SHP77 treated with DMSO at 0.1 percent for 48 hours (cell line): ENCODE results near the gene SLC38A3.

ENCODE experiments used
- DNase-seq: peaks from one replicate; lab custom pipeline; 2025; lab: John Stamatoyannopoulos, UW

The SLC38A3 gene

GRCh38 chr3:50169232-50169832 lies 35.7 kb upstream of the SLC38A3 start:
- DNase-seq: no peak

DNA sequence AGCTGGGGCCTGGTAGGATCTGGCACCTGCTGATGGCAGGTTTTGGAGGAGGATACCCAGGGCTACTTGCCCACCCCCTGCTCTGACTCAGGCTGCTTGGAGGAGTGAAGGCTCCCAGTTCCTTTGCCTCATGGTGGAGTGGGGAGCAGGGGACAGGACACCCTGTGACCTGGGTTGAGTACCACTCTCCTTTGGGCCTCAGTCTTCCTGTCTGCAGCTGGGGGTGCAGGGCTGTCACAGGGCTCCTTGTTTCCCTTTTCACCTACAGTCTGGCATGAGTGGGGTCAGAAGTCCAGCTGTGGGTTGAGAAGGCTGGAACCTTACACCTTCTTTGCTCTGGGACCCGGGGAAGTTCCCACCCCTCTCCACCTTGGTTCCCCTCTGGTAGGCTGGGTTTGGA lies 35.2 kb upstream of the SLC38A3 start:
- no peak for DNase-seq

GRCh38 chr3:50170689-50171088 lies 34.4 kb upstream of the SLC38A3 start:
- DNase-seq: no peak

GRCh38 chr3:50171540-50172301 lies 33.4 kb upstream of the SLC38A3 start:
- DNase-seq: no peak

DNA sequence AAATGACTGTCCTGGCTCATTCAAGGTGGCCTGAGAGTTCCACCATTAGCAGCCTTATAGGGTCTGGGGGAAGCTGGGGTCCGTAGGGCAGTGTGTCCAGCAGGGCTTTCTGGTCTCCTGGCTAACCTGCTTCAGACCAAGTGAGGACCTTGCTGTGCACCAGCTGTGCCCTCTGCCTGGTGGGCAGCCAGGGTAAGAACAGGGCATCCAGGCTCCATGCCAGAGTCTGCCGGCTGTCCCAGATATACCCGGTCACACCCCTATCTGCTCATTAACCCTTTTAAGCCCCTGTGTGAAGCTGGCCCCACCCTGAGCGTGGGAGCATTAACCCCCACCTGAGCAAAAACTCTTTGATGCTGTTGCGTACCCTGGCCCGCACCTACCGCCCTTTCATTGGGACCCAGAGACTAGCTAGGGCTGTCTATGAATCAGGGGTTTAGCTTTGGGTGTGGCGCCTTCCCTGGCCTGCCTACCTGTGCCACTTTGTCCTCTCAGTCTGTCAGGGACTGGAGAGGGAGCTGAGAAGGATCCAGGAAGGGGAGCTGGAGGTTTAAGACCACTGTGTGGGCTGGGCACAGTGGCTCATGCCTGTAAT lies 32.3 kb upstream of the SLC38A3 start:
- DNase-seq: no peak

GRCh38 chr3:50173685-50174516 lies 31.2 kb upstream of the SLC38A3 start:
- DNase-seq: no peak

- no peak for DNase-seq
Observed at GRCh38 chr3:50174517-50174895, 30.6 kb upstream of the SLC38A3 start.

DNA sequence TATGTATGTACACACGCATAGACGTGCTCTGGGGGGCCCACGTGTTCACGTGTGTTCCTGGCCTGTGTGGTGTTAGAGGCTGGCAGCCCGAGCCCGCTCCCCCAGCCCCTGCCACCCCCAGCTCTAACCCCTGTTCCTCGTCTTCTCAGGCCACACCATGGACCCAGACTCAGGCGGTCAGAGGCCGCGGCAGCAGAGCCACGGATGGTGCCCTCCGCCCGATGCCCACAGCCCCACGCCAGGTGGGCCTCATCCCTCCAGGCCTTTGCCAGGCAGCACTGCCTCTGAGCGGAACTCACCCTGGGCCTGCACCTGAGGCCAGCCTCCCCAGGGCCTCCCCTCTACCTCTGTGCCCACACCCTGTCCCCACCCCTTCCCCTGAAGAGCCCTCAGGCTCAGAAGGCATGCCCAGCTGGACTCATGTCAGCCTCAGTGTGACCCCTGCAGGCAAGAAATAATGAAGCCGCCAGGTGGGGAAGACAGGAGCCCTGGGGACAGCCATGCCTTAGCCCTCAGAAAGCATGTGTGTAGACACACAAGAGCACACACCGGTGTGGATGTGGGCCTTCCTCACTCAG lies 30.0 kb upstream of the SLC38A3 start:
- DNase-seq: no peak

DNA sequence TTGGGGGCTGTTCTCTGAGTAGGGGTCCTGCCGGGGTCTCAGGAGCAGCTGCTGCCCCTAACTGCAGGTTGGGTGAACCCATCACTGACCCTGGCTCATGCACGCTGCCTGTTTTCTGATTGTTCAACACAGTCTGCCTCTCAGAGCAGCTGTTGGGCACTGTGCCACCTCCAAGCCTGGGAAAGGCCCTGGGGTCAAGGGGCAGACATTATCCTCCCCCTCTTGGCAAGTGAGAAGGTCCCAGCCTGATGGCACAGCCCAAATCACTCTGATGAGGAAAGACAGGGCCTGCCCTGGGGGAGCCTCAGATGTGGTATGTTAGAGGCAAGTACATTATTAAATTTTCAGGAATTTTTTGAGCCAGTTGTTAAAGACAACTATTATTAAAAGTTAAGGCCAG lies 27.7 kb upstream of the SLC38A3 start:
- DNase-seq: no peak

DNA sequence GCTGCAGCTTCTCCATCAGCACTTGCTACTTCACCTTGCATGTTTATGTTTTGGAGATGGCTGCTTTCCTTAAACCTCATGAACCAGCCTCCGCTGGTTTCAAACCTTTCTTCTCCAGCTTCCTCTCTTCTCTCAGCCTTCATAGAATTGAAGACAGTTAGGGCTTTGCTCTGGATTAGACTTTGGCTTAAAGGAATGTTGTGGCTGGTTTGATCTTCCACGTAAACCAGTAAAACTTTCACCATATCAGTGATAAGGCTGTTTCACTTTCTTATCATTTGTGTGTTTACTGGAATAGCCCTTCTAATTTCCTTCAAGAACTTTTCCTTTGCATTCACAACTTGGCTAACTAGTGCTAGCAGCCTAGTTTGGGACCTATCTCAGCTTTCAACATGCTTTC lies 25.4 kb upstream of the SLC38A3 start:
- DNase-seq: no peak

DNA sequence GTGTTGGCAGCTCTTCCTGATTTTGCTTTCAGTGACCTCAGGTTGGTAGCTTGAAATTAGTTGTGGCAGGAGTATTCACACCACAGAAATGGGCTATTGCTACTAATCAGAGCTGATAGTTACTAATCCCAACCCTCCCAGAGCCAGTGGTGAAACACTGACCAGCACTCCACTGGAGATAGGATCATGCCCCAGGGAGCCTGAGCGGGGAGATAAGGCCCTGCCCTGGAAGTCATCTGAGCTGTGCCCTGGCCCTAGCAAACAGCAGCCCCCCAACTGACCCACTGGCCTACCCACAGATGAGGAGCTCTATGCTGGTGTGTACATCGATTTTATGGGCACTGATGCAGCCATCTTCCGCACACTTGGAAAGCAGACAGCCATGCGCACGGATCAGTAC lies 23.1 kb upstream of the SLC38A3 start:
- no peak for DNase-seq

GRCh38 chr3:50182533-50183099 lies 22.5 kb upstream of the SLC38A3 start:
- DNase-seq: no peak

- DNase-seq: no peak
Observed at GRCh38 chr3:50183755-50184154, 21.3 kb upstream of the SLC38A3 start.

DNA sequence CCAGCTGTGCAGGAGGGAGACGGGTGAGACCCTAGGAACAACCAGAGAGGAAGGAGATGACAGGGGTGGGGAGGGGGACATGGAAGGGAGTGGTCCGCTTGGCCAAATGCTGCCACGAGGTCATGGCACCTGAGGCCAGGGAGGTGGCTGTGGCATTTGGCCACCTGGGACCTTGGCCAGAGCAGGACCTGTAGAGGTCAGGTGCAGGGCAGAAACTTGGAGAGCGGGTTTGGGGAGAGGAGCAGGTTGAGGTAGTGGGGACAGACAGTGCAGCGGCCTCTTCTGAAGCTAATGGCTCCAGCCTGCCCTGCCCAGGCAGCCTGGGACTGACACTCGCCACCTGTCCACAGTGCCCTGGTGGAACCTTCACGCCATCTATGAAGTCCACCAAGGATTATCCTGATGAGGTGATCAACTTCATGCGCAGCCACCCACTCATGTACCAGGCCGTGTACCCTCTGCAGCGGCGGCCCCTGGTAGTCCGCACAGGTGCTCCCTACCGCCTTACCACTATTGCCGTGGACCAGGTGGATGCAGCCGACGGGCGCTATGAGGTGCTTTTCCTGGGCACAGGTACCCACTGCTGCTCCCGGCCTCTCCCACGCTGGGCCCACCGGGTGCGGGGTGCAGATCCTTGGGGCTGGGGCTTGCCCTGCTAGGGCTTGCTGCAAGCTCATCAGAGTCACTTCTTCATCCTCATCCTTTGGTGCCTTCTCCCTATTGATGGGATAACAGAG lies 20.7 kb upstream of the SLC38A3 start:
- DNase-seq: no peak

DNA sequence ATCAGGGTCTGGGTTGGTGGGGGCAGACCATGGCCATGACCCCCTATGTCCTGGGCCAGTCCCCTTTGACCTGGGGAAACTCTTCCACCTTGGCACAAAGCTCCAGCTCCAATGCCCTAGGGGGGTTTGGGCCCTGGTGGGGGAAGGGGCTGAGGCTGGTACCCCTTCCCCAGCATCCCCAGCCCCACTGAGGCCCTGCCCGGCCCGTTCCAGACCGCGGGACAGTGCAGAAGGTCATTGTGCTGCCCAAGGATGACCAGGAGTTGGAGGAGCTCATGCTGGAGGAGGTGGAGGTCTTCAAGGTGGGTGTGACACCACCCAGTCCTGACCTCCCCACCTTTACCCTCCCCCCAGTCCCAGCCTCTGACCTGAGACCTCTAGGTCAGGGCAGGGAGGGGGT lies 19.8 kb upstream of the SLC38A3 start:
- DNase-seq: no peak

DNA sequence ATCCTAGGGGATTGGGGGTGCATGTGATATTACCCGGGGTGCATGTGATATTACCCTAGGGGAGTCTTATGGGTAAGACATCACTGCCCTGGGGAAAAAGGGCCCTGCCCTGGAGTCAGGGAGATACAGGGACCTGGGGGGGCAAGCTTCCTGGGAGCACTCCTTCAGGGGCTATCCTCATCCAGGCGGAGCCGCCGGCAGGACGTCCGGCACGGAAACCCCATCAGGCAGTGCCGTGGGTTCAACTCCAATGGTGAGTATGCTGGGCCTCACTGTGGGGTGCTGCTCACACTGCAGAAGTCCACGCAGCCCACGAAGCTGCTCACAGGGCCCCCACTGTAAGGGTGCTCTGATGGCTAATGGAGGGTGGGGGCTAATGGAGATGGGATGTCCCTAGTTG lies 19.0 kb upstream of the SLC38A3 start:
- DNase-seq: no peak

- no peak for DNase-seq
Observed at GRCh38 chr3:50187750-50188149, 17.3 kb upstream of the SLC38A3 start.

DNA sequence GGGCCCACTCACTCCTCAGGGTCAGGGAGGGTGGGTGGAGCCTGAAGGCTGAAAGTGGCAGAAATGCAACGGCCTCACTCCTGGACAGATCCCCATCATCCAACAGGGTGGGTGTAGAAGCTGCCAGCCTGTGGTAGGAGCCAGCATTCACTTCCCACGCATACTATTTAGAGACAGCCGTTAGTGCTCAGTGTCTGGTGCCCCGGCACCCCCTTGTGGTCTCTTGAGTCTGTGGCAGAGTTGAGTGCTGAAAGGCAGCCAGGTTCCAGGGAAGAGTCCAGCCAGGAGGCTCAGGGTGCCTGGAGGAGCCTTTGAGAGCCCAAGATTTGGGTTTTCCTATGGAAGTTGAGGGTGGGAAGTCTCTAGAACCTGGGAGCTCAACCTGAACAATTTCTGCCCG lies 15.8 kb upstream of the SLC38A3 start:
- no peak for DNase-seq

GRCh38 chr3:50189989-50190388 lies 15.1 kb upstream of the SLC38A3 start:
- DNase-seq: no peak

DNA sequence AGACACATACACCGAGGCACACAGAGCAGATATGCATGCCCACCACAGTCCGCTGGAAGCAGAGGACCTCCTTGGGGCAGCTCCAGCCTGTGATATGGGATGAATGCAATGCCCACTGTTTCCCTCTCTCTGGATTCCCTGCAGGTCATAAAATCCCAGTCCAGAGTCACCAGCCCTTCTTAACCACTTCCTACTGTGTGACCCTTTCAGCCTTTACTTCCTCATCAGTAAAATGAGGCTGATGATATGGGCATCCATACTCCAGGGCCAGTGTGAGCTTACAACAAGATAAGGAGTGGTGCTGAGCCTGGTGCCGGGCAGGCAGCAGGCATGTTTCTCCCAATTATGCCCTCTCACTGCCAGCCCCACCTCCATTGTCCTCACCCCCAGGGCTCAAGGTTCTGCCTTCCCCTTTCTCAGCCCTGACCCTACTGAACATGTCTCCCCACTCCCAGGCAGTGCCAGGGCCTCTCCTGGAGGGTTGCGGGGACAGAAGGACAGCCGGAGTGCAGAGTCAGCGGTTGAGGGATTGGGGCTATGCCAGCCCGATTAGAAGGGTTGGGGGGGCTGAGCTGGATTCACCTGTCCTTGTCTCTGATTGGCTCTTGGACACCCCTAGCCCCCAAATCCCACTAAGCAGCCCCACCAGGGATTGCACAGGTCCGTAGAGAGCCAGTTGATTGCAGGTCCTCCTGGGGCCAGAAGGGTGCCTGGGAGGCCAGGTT lies 14.0 kb upstream of the SLC38A3 start, which contains the start of gene GNAT1:
Gene GNAT1, plus strand, starts transcription at position 675 of the 725 bp plus-strand sequence. CDS start 116 bp downstream, outside the sequence.
- DNase-seq: no peak
